ENCODE results near the gene RASGRP4.

DNA sequence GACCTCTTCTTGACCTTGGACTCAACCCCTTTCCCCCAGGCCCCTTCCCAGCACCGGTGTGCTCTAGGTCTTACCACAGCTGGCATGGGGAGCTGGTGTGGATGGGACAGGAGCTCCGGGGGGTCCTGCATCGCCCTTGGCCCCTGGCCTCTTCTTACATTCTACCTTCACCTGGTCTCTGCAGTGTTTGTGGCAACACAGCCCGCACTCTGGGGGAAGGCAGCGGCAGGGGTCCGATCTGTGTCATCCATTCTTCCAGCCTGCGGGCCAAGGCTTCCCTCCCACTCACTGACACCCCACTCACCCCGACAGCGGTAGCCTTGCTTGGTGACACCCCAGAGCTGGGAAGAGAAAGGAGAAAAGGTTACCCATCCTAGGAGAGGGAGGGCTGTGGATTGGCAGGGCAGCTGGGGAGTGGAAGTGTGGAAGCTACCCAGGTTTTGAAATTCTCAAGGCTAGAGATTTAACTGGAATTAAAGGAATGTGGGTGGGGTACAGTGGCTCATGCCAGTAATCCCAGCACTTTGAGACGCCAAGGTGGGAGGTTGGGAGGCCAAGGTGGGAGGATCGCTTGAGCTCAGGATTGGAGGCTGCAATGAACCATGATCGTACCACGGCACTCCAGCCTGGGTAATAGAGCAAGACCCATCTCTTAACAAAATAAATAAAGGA is 14.8 kb downstream of the RASGRP4 start:
- TF ChIP-seq POLR2A (IDR thresholded peaks at IDR 0.05) = no peak
- TF ChIP-seq, protein P1, sequence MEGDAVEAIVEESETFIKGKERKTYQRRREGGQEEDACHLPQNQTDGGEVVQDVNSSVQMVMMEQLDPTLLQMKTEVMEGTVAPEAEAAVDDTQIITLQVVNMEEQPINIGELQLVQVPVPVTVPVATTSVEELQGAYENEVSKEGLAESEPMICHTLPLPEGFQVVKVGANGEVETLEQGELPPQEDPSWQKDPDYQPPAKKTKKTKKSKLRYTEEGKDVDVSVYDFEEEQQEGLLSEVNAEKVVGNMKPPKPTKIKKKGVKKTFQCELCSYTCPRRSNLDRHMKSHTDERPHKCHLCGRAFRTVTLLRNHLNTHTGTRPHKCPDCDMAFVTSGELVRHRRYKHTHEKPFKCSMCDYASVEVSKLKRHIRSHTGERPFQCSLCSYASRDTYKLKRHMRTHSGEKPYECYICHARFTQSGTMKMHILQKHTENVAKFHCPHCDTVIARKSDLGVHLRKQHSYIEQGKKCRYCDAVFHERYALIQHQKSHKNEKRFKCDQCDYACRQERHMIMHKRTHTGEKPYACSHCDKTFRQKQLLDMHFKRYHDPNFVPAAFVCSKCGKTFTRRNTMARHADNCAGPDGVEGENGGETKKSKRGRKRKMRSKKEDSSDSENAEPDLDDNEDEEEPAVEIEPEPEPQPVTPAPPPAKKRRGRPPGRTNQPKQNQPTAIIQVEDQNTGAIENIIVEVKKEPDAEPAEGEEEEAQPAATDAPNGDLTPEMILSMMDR (IDR thresholded peaks at IDR 0.05) = no peak
- TF ChIP-seq POLR2AphosphoS5 (IDR thresholded peaks at IDR 0.05) = no peak
- no peak for TF ChIP-seq EP300 (IDR thresholded peaks at IDR 0.05)

All from suprapubic skin (tissue), 4 donors.